Measurements from ENCODE around the gene RAD51B.

DNA sequence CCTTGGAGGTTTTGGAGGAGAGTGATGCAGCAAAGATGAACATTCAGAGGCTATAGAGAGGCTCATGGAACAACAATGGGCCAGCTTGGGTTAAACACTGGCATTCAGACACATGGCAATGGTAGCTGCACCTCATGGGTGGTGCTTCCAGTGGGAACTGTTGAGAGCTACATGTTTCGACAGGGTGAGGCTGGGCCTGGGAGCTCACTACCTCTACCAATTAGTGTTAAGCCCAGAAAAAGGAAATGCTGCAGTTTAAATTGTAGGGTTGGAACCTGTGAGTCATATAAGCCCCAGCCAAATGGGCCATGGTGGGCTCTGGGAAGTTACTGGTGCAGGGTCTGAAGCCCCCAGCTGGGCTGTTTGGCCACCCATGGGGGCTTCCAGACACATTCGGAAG, 693.6 kb downstream of the RAD51B start:
- TF ChIP-seq ZNF274 (IDR thresholded peaks at IDR 0.05; ENCODE audit: low read depth, low read length) (no peak), SUZ12 (IDR thresholded peaks at IDR 0.05; ENCODE audit: extremely low read depth, insufficient read depth, insufficient read length) (no peak), YY1 (IDR thresholded peaks at IDR 0.05; ENCODE audit: insufficient read depth, insufficient read length) (no peak)
